ENCODE results near the gene LUZP1.

DNA sequence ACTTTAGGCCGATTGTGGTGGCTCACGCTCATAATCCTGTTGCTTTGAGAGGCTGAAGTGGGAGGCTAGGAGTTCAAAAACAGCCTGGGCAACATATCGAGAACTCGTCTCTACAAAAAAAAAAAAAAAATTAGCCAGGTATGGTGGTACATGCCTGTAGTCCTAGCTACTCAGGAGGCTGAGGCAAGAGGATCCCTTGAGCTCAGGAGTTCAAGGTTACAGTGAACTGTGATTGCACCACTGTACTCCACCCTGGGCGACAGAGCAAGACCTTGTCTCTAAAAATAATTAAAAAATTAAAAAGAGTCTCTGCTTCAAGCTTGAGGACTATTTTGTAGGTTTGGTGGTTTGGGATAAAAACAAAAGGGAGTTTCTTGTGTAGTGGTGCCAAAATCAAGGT, 128.1 kb downstream of the LUZP1 start:
- TF ChIP-seq, protein P1, sequence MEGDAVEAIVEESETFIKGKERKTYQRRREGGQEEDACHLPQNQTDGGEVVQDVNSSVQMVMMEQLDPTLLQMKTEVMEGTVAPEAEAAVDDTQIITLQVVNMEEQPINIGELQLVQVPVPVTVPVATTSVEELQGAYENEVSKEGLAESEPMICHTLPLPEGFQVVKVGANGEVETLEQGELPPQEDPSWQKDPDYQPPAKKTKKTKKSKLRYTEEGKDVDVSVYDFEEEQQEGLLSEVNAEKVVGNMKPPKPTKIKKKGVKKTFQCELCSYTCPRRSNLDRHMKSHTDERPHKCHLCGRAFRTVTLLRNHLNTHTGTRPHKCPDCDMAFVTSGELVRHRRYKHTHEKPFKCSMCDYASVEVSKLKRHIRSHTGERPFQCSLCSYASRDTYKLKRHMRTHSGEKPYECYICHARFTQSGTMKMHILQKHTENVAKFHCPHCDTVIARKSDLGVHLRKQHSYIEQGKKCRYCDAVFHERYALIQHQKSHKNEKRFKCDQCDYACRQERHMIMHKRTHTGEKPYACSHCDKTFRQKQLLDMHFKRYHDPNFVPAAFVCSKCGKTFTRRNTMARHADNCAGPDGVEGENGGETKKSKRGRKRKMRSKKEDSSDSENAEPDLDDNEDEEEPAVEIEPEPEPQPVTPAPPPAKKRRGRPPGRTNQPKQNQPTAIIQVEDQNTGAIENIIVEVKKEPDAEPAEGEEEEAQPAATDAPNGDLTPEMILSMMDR (IDR thresholded peaks at IDR 0.05), result no peak
- TF ChIP-seq POLR2A (IDR thresholded peaks at IDR 0.05) (no peak), EP300 (IDR thresholded peaks at IDR 0.05) (no peak)

Measured in ovary (tissue), 3 donors.